Measurements from ENCODE around the gene MRC2. TPM values are rescaled to one million over a fixed set of nuclear protein-coding genes. Genes with fewer than 3 reads are reported as not detected.

MRC2 gene
- total RNA-seq, 1 experiment from 2014 or later: 70.5 TPM

GRCh38 chr17:62631936-62632924 lies 4.8 kb downstream of the MRC2 start:
- no peak for DNase-seq (ENCODE audit: low read depth)

- DNase-seq (ENCODE audit: low read depth): no peak
These were observed 10.3 kb downstream of the MRC2 start for GRCh38 chr17:62637809-62638208.

- DNase-seq (ENCODE audit: low read depth): no peak
These were observed 13.7 kb downstream of the MRC2 start for GRCh38 chr17:62641153-62641552.

GRCh38 chr17:62641951-62642350 lies 14.5 kb downstream of the MRC2 start:
- no peak for DNase-seq (ENCODE audit: low read depth)

GRCh38 chr17:62643496-62643895 lies 16.0 kb downstream of the MRC2 start:
- no peak for DNase-seq (ENCODE audit: low read depth)

- no peak for DNase-seq (ENCODE audit: low read depth)
These were observed 17.2 kb downstream of the MRC2 start for GRCh38 chr17:62644487-62645173.

- no peak for DNase-seq (ENCODE audit: low read depth)
These were observed 20.9 kb downstream of the MRC2 start for GRCh38 chr17:62648251-62648955.

- no peak for DNase-seq (ENCODE audit: low read depth)
These were observed 21.5 kb downstream of the MRC2 start for GRCh38 chr17:62648956-62649294.

GRCh38 chr17:62649570-62649969 lies 22.1 kb downstream of the MRC2 start:
- DNase-seq (ENCODE audit: low read depth): no peak

GRCh38 chr17:62650587-62650986 lies 23.1 kb downstream of the MRC2 start:
- DNase-seq (ENCODE audit: low read depth): no peak

GRCh38 chr17:62652251-62653001 lies 25.0 kb downstream of the MRC2 start:
- DNase-seq (ENCODE audit: low read depth): peak; percentile 63

- no peak for DNase-seq (ENCODE audit: low read depth)
These were observed 25.7 kb downstream of the MRC2 start for GRCh38 chr17:62653002-62653825.

- DNase-seq (ENCODE audit: low read depth): no peak
These were observed 26.6 kb downstream of the MRC2 start for GRCh38 chr17:62653826-62654761.

GRCh38 chr17:62655656-62656055 lies 28.2 kb downstream of the MRC2 start:
- no peak for DNase-seq (ENCODE audit: low read depth)

- DNase-seq (ENCODE audit: low read depth): no peak
These were observed 29.0 kb downstream of the MRC2 start for GRCh38 chr17:62656446-62656845.

- no peak for DNase-seq (ENCODE audit: low read depth)
These were observed 29.7 kb downstream of the MRC2 start for GRCh38 chr17:62657145-62657665.

GRCh38 chr17:62657690-62658089 lies 30.2 kb downstream of the MRC2 start:
- DNase-seq (ENCODE audit: low read depth): no peak

GRCh38 chr17:62658136-62658920 lies 30.9 kb downstream of the MRC2 start:
- no peak for DNase-seq (ENCODE audit: low read depth)
